Right lobe of liver (tissue), 6 donors: ENCODE results near the gene XPR1. TPM values are rescaled to one million over a fixed set of nuclear protein-coding genes. Genes with fewer than 3 reads are reported as not detected.

ENCODE experiments used
- ATAC-seq, 4 donors: fragments of 200-7000 bp; cut with Tn5 transposase; one replicate each; pipeline ENCODE4 v1.9.1; 2020; ENCODE audit warnings: mild to moderate bottlenecking in 4 of 4, moderate library complexity in 4 of 4
- DNase-seq, 3 donors: peaks; one replicate each; pipeline ENCODE4 v3.0.0-alpha.2; 2020
- H3K27ac ChIP-seq, 3 donors: fragments of 200-600 bp; one replicate each; pipeline ENCODE4 v1.8.0; 2022
- H3K27me3 ChIP-seq, 2 donors: fragments of 200-600 bp; one replicate each; pipeline ENCODE4 v1.8.0; 2022
- H3K36me3 ChIP-seq, 4 donors: fragments of 200-600 bp; sonication (generic) in 1 of 4; one replicate each; pipeline versions ENCODE4 v1.5.1 to v1.8.0; 2017 to 2022; ENCODE audit warnings: control low read depth in 1 of 4
- H3K4me1 ChIP-seq, 4 donors: fragments of 200-600 bp; sonication (generic) in 1 of 4; one replicate each; pipeline versions ENCODE4 v1.5.1 to v1.8.0; 2017 to 2022; ENCODE audit warnings: control low read depth in 1 of 4
- H3K4me3 ChIP-seq, 3 donors: fragments of 200-600 bp; one replicate each; pipeline ENCODE4 v1.8.0; 2022
- H3K9me3 ChIP-seq, 4 donors: fragments of 200-600 bp; sonication (generic) in 1 of 4; one replicate each; pipeline versions ENCODE4 v1.5.1 to v1.8.0; 2017 to 2022; ENCODE audit warnings: control low read depth in 1 of 4
- CTCF ChIP-seq, 4 donors: fragments of 200-600 bp in 3 of 4; fragments of 450-650 bp in 1 of 4; IDR thresholded peaks; one replicate each; pipeline versions ENCODE4 v1.5.1 to v1.8.0; 2016 to 2022; ENCODE audit warnings: antibody characterized with exemption in 4 of 4, mild to moderate bottlenecking in 2 of 4
- POLR2A ChIP-seq: fragments of 450-650 bp; IDR thresholded peaks from one replicate; pipeline ENCODE4 v1.6.1; 2017; ENCODE audit warnings: antibody characterized with exemption, mild to moderate bottlenecking
- WGBS: methylation state at CpG from one replicate; pipeline ENCODE4 v1.1.6; 2018; ENCODE audit warnings: low coverage, low lambda C conversion rate; ENCODE audit not compliant: insufficient coverage; ENCODE audit errors: missing lambda C conversion rate; 5-methylcytosine and 5-hydroxymethylcytosine counted together
- intact Hi-C, 2 donors: fragments of 100-400 bp; cut with DNase I; formaldehyde crosslinking; loops; one replicate each; pipeline versions ENCODE4 v1.11.2 to v1.14.1; 2022
- small RNA-seq, 2 experiments: library from RNA; depleted of rRNA; stranded (forward); fragments of <200 nt; gene quantifications; one replicate each; pipeline ENCODE3, GENCODE V24; 2016
- total RNA-seq, 6 experiments: library from RNA; depleted of rRNA in 2 of 6; stranded (reverse); fragments of >200 nt in 2 of 6; fragmentation: NEBNext Ultra II Directional in 3 of 6; extraction: Animal tissue kit (Norgen Biotek cat#: 25700) in 3 of 6; gene quantifications; one replicate each; pipeline versions ENCODE4 v1.1.0 to v1.2.4, GENCODE V29; 2016 to 2023
- donor health status: DM: no; HTN: yes; CAD: no.
- donor health status: DM: no; HTN: no; CAD: no.
- donor health status: DM: no; HTN: no; CAD: no.
- donor health status: DM: no; HTN: yes; CAD: no.
- donor health status: DM: no; HTN: yes; CAD: no.

The XPR1 gene
- total RNA-seq, 6 experiments from 2014 or later, result 5.9 to 10.0 (median 9.0) TPM

GRCh38 chr1:180937624-180938225, 305.9 kb downstream of the XPR1 start:
- Histone ChIP-seq H3K36me3 (no peaks in the 10 kb centered on the region), H3K4me1 (no peaks in the 10 kb centered on the region), H3K9me3 (no peaks in the 10 kb centered on the region), H3K27ac (no peak overlapping the region), H3K27me3 (no peaks in the 10 kb centered on the region), H3K4me3 (no peak overlapping the region)
- intact Hi-C loops, result no loop called here
- TF ChIP-seq CTCF (IDR thresholded peaks at IDR 0.05), result no peak
- no peak for TF ChIP-seq POLR2A
- ATAC-seq, result no peak
- 86% methylated on average over 3 of the region's 9 CpGs for WGBS
- DNase-seq, result no peak

GRCh38 chr1:180939073-180939710, 307.4 kb downstream of the XPR1 start:
- Histone ChIP-seq H3K9me3 (no peaks in the 10 kb centered on the region), H3K4me3 (no peak overlapping the region), H3K27ac (no peak overlapping the region), H3K36me3 (no peaks in the 10 kb centered on the region), H3K27me3 (no peaks in the 10 kb centered on the region), H3K4me1 (no peaks in the 10 kb centered on the region)
- intact Hi-C loops, result no loop called here
- DNase-seq, result no peak
- 60% methylated on average over 5 of the region's 9 CpGs for WGBS
- TF ChIP-seq CTCF (IDR thresholded peaks at IDR 0.05) (no peak), POLR2A (no peak)
- no peak for ATAC-seq

- Histone ChIP-seq H3K36me3 (no peaks in the 10 kb centered on the region), H3K4me3 (no peak overlapping the region), H3K4me1 (no peaks in the 10 kb centered on the region), H3K9me3 (no peaks in the 10 kb centered on the region), H3K27ac (no peak overlapping the region), H3K27me3 (no peaks in the 10 kb centered on the region)
- WGBS, result 79% methylated on average over 3 of the region's 3 CpGs
- no peak for ATAC-seq
- no peak for TF ChIP-seq POLR2A
- no peak for TF ChIP-seq CTCF (IDR thresholded peaks at IDR 0.05)
- intact Hi-C loops, result no loop called here
- DNase-seq, result no peak
Measured at GRCh38 chr1:180939711-180940103, 307.9 kb downstream of the XPR1 start.

Small RNAs within 50 kb of the gene (small RNA-seq; reads per million reads assigned to genes)
- 0 reads per million in 2 experiments for gene RF00026

Other genes with a start within 250 kb of the XPR1 start
- gene ACBD6, start 129.4 kb upstream of the XPR1 start, total RNA-seq, result 10 to 100 TPM in 4 of 6 experiments, 1 to 10 TPM in 2; 9.5 to 18.9 (median 11.5) TPM
- gene OVAAL, start 73.1 kb upstream of the XPR1 start, total RNA-seq, result not detected